A673 (cell line): ENCODE data around the gene WDFY3. TPM values are rescaled to one million over a fixed set of nuclear protein-coding genes. Genes with fewer than 3 reads are reported as not detected.
A peak's percentile ranks its signal among the peaks of the same experiment; 100 is the strongest.

ENCODE experiments used
- BruUV-seq: library from RNA; stranded (reverse); fragments of 400-500 nt; replicated peaks from 2 replicates; lab custom pipeline; 2021; lab: Mats Ljungman, UMichigan
- CTCF ChIA-PET: fragments of 300-600 bp; sonication (Branson Sonifier 250); formaldehyde crosslinking; loops from one replicate; lab custom pipeline; 2022; ENCODE audit warnings: antibody characterized with exemption; lab: Charles Lee
- POLR2A ChIA-PET: fragments of 300-600 bp; sonication (Branson Sonifier 250); formaldehyde crosslinking; loops from one replicate; lab custom pipeline; 2022; ENCODE audit warnings: antibody characterized with exemption; ENCODE audit not compliant: low non-redundant PET; lab: Charles Lee
- DNase-seq: peaks from one replicate; pipeline ENCODE4 v3.0.0-alpha.2; 2015; ENCODE audit warnings: low spot score
- H3K27ac ChIP-seq: fragments of 200-600 bp; sonication (generic); 2 replicates; pipeline ENCODE4 v1.5.1; 2016; ENCODE audit warnings: mixed run types, low read depth, mild to moderate bottlenecking, mixed read lengths, antibody characterized with exemption, low read length; ENCODE audit not compliant: poor library complexity, severe bottlenecking
- H3K27me3 ChIP-seq: fragments of 200-600 bp; sonication (generic); replicated peaks from 2 replicates; pipeline ENCODE4 v1.6.1; 2017; ENCODE audit warnings: mixed run types, low read depth, mild to moderate bottlenecking, mixed read lengths, antibody characterized with exemption, low read length; ENCODE audit not compliant: insufficient read depth, poor library complexity
- H3K36me3 ChIP-seq: fragments of 200-600 bp; sonication (generic); 2 replicates; pipeline ENCODE4 v1.6.1; 2016; ENCODE audit warnings: mixed run types, mild to moderate bottlenecking, mixed read lengths, antibody characterized with exemption, low read length; ENCODE audit not compliant: insufficient read depth, poor library complexity, severe bottlenecking
- H3K4me1 ChIP-seq: fragments of 200-600 bp; sonication (generic); 2 replicates; pipeline ENCODE4 v1.6.1; 2017; ENCODE audit warnings: mixed run types, mild to moderate bottlenecking, mixed read lengths, antibody characterized with exemption, low read length; ENCODE audit not compliant: insufficient read depth, poor library complexity, severe bottlenecking
- H3K4me3 ChIP-seq: fragments of 200-600 bp; sonication (generic); 2 replicates; pipeline ENCODE4 v1.5.1; 2016; ENCODE audit warnings: low read depth, mixed run types, mild to moderate bottlenecking, mixed read lengths, low read length; ENCODE audit not compliant: poor library complexity, severe bottlenecking
- H3K9me3 ChIP-seq: fragments of 200-600 bp; sonication (generic); 2 replicates; pipeline ENCODE4 v1.6.1; 2016; ENCODE audit warnings: mixed run types, low read depth, mild to moderate bottlenecking, mixed read lengths, antibody characterized with exemption, low read length; ENCODE audit not compliant: poor library complexity, severe bottlenecking
- CTCF ChIP-seq: fragments of 300-800, 200-600 bp; sonication (generic); conservative IDR thresholded peaks from 2 replicates; pipeline ENCODE4 v1.5.1; 2017; ENCODE audit warnings: low read depth, mild to moderate bottlenecking, antibody characterized with exemption, low read length, moderate library complexity, mixed read lengths
- EZH2 ChIP-seq: fragments of 200-600 bp; sonication (generic); IDR thresholded peaks from 2 replicates; pipeline ENCODE4 v1.6.1; 2017; ENCODE audit warnings: borderline replicate concordance, low read depth, mild to moderate bottlenecking, mixed read lengths, antibody characterized with exemption, low read length; ENCODE audit not compliant: poor library complexity, severe bottlenecking
- intact Hi-C: fragments of 100-400 bp; cut with micrococcal nuclease; formaldehyde crosslinking; loops from one replicate; pipeline ENCODE4 v1.10.0; 2022; ENCODE audit not compliant: unreplicated experiment
- total RNA-seq: library from RNA; stranded (reverse); gene quantifications from 2 replicates; pipeline ENCODE4 v1.2.3, GENCODE V29; 2021

WDFY3 gene
- total RNA-seq, 1 experiment from 2014 or later = 43.4 TPM

GRCh38 chr4:84925558-84925957, 40.9 kb downstream of the WDFY3 start:
- Histone ChIP-seq H3K27me3 (no peaks in the 10 kb centered on the region), H3K4me3 (no peak overlapping the region), H3K27ac (no peak overlapping the region), H3K36me3 (peaks cover 7% of the 10 kb centered on the region), H3K4me1 (peaks cover 21% of the 10 kb centered on the region), H3K9me3 (no peaks in the 10 kb centered on the region)
- TF ChIP-seq EZH2 (no peak), CTCF (no peak)
- CTCF ChIA-PET = no interaction called here
- intact Hi-C loops = no loop called here
- no peak for DNase-seq
- POLR2A ChIA-PET = no interaction called here
- BruUV-seq = no TSS peak

- ChIA-PET POLR2A (no interaction called here), CTCF (no interaction called here)
- H3K27me3 ChIP-seq = no peaks in the 10 kb centered on the region
- intact Hi-C loops = no loop called here
- H3K27ac ChIP-seq = no peak overlapping the region
- no peaks in the 10 kb centered on the region for H3K9me3 ChIP-seq
- no peak for DNase-seq
- H3K36me3 ChIP-seq = peaks cover 9% of the 10 kb centered on the region
- BruUV-seq = no TSS peak
- H3K4me3 ChIP-seq = no peak overlapping the region
- H3K4me1 ChIP-seq = peaks cover 30% of the 10 kb centered on the region
- TF ChIP-seq CTCF = no peak
- no peak for TF ChIP-seq EZH2
These were observed 42.1 kb downstream of the WDFY3 start for GRCh38 chr4:84924434-84924833.

GRCh38 chr4:84920617-84921016, 45.9 kb downstream of the WDFY3 start:
- Histone ChIP-seq H3K36me3 (peaks cover 2% of the 10 kb centered on the region), H3K27me3 (no peaks in the 10 kb centered on the region), H3K27ac (peak overlapping the region; percentile 88), H3K4me1 (peaks cover 51% of the 10 kb centered on the region), H3K9me3 (no peaks in the 10 kb centered on the region), H3K4me3 (peak overlapping the region; percentile 18)
- CTCF ChIA-PET = no interaction called here
- intact Hi-C loops = no loop called here
- POLR2A ChIA-PET = no interaction called here
- no TSS peak for BruUV-seq
- DNase-seq = peak; percentile 80
- no peak for TF ChIP-seq CTCF
- TF ChIP-seq EZH2 = no peak
